ENCODE results near the gene CHD5.

DNA sequence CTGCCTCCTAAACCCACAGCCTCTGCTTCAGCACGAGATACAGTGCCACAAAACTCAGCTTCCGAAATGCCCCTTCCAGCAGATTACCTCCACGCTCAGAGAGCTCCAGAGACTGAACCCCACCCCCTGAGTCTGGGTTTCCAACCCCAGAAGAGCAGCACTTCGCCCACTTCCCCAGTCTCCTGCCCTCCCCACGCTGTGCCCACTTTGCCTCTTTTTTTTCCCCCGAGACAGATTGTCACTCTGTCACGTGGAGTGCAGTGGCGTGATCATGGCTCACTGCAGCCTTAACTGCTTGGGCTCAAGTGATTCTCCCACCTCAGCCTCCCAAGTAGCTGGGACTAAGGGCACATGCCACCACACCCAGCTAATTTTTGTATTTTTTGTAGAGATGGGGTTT is 45.5 kb upstream of the CHD5 start:
- TF ChIP-seq, protein P1, sequence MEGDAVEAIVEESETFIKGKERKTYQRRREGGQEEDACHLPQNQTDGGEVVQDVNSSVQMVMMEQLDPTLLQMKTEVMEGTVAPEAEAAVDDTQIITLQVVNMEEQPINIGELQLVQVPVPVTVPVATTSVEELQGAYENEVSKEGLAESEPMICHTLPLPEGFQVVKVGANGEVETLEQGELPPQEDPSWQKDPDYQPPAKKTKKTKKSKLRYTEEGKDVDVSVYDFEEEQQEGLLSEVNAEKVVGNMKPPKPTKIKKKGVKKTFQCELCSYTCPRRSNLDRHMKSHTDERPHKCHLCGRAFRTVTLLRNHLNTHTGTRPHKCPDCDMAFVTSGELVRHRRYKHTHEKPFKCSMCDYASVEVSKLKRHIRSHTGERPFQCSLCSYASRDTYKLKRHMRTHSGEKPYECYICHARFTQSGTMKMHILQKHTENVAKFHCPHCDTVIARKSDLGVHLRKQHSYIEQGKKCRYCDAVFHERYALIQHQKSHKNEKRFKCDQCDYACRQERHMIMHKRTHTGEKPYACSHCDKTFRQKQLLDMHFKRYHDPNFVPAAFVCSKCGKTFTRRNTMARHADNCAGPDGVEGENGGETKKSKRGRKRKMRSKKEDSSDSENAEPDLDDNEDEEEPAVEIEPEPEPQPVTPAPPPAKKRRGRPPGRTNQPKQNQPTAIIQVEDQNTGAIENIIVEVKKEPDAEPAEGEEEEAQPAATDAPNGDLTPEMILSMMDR (IDR thresholded peaks at IDR 0.05; ENCODE audit: borderline replicate concordance, extremely low read depth, low read length, poor library complexity, severe bottlenecking): no peak
- TF ChIP-seq EZH2 (IDR thresholded peaks at IDR 0.05; ENCODE audit: borderline replicate concordance, low read depth, low read length, severe bottlenecking): no peak

Measured in DND-41 (cell line).